ENCODE results near the gene DTX4.

DTX4 gene

DNA sequence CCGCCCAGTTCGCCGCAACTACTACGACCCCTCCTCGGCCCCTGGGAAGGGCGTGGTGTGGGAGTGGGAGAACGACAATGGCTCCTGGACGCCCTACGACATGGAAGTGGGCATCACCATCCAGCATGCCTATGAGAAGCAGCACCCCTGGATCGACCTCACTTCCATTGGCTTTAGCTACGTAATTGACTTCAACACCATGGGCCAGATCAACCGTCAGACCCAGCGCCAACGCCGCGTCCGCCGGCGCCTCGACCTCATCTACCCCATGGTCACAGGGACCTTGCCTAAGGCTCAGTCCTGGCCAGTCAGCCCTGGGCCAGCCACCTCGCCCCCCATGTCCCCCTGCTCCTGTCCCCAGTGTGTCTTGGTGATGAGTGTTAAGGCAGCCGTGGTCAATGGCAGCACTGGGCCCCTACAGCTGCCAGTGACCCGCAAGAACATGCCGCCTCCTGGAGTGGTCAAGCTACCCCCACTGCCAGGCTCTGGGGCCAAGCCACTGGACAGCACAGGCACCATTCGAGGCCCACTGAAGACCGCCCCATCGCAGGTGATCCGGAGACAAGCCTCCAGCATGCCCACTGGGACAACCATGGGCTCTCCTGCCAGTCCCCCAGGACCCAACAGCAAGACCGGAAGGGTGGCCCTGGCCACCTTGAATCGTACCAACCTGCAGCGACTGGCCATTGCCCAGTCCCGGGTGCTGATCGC, 10.0 kb downstream of the DTX4 start:
- Mint-ChIP-seq H3K4me1 (ENCODE audit: low read depth) (no peaks in the 10 kb centered on the region), H3K9me3 (ENCODE audit: low read depth) (no peaks in the 10 kb centered on the region), H3K4me3 (no peak overlapping the region), H3K27ac (no peak overlapping the region), H3K27me3 (no peaks in the 10 kb centered on the region), H3K36me3 (peaks cover 2% of the 10 kb centered on the region)

DNA sequence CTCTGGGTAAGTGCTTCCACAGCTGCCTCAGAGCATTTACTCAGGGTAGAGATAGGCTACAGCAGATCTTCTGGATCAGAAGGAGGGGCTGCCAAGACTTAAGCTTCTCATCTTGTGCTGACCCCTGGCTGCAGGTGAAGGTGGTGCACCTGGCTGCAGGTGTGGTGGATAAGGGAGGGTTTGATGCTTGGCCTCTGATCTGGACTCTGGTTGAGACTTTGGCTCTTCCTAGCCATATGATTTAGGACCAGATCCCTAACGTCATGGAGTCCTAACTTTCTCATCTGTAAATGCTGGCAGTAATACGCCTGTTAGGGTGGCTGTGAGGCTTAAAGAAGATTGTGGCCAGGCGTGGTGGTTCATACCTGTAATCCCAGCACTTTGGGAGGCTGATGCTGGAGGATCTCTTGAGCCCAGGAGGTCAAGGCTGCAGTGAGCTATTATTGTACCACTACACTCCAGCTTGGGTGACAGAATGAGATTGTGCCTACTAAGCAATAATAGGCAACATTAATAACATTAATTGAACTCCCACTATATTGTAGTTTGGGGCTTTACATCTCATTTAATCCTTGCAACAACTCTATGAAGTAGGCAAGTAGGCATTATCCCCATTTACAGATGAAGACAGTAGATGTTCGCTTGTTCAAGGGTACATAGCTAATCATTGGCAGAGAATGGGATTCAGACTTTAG, 10.7 kb downstream of the DTX4 start:
- Mint-ChIP-seq H3K9me3 (ENCODE audit: low read depth) (no peaks in the 10 kb centered on the region), H3K27me3 (peaks cover 3% of the 10 kb centered on the region), H3K27ac (no peak overlapping the region), H3K36me3 (peaks cover 2% of the 10 kb centered on the region), H3K4me3 (no peak overlapping the region), H3K4me1 (ENCODE audit: low read depth) (no peaks in the 10 kb centered on the region)

DNA sequence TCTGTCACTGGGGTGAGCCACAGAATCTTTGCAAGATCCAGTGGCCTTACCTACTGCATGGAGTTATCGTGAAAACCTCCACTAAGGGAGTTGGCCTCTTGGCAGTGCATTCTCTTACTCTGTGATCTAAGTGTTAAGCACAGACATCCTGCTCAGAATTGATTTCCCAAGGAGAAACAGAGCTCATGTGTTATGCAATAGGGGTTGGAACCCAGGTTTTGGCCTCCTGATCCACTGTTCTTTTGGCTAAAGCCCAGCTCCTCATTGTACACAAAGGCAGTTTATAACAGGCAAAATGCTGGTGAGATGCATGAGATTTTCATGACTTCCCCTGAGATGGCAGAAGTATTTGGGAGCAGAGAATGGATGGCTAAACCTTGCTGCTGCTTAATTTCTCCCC, 11.8 kb downstream of the DTX4 start:
- peaks cover 2% of the 10 kb centered on the region for H3K36me3 Mint-ChIP-seq
- H3K27ac Mint-ChIP-seq, result no peak overlapping the region
- peaks cover 3% of the 10 kb centered on the region for H3K27me3 Mint-ChIP-seq
- no peaks in the 10 kb centered on the region for H3K9me3 Mint-ChIP-seq (ENCODE audit: low read depth)
- H3K4me1 Mint-ChIP-seq (ENCODE audit: low read depth), result no peaks in the 10 kb centered on the region
- no peak overlapping the region for H3K4me3 Mint-ChIP-seq

DNA sequence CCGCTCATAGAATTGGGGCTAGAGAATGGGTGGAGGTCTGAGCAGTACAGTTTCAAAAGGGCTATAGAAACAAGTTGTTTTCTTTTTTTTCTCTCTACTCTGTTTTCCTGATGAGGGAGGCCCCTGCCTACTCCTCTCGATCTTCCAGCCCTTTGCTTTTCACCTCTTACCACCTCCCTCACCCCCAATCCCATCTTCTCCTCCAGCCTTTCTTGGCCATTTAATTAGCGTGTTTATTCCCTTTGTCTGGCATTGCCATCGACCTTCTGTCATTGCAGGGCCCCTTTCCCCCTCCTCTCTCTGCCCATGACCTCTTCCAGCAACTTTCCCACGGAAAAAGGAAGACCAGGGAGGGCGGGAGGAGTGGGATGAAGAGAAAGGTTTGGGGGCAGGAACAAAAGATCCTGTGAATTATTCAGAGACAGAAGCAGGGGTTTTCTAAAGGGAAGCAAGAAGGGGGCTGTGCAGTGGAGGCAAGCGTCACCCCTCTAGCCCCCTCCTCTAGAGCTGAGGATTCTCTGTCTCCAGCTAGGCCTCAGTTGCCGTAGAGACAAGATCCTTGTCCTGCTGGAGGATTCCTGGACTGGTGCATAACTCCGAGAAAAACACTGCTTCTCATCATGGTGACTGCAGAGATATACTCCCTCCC, 12.9 kb downstream of the DTX4 start:
- no peak overlapping the region for H3K27ac Mint-ChIP-seq
- H3K4me3 Mint-ChIP-seq, result no peak overlapping the region
- H3K9me3 Mint-ChIP-seq (ENCODE audit: low read depth), result no peaks in the 10 kb centered on the region
- peaks cover 2% of the 10 kb centered on the region for H3K36me3 Mint-ChIP-seq
- peaks cover 3% of the 10 kb centered on the region for H3K27me3 Mint-ChIP-seq
- H3K4me1 Mint-ChIP-seq (ENCODE audit: low read depth), result no peaks in the 10 kb centered on the region

DNA sequence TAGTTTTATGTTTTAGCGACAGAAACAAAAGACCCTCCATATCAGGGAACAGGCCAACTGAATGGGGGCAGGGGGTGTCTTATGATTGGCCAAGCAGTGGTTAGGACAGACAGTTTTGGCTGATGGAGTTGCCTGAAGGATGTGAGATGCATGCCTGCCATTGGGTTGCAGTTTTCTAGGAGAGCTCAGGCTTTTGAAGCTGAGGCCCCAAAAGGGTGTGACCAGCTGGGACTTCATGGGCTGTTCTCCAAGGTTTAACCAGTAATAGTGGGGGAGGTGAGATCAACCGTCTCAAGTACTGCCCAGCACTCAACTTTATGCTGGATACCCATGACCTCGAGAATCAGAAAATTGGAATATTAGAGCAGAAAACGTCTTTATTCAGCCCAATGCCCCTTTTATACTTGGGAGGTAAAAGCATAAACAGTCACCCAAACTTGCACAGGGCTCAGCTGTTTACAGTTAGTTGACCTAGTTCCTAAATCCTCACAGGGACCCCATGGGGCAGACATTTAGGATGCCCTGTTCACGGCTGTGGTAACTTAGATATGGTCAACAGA, 13.5 kb downstream of the DTX4 start:
- Mint-ChIP-seq H3K27me3 (peaks cover 3% of the 10 kb centered on the region), H3K27ac (no peak overlapping the region), H3K4me3 (no peak overlapping the region), H3K36me3 (peaks cover 2% of the 10 kb centered on the region), H3K4me1 (ENCODE audit: low read depth) (no peaks in the 10 kb centered on the region), H3K9me3 (ENCODE audit: low read depth) (no peaks in the 10 kb centered on the region)

DNA sequence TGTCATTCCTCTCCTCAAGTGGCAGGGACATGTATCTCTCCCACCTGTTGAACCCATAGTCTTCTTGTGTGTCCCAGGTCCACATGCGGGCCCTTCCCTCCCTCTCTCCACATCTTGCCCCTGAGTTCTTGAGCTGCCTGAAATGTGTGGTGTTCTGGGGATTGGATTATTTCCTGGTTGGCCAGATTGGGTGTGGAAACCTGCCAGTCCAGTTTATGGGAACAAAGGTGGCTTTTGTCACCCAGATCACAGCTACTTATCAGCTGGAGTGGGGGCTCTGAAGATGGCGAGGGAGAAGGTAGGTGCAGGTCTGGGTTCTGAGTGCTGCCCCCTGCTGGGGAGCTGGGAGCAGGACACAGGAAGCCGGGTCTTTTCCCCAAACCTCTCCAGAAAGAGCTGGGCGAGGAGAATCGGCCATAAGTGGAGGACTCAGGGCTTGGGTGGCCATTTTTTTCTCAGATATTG, 14.2 kb downstream of the DTX4 start:
- Mint-ChIP-seq H3K4me1 (ENCODE audit: low read depth) (peaks cover 2% of the 10 kb centered on the region), H3K9me3 (ENCODE audit: low read depth) (no peaks in the 10 kb centered on the region), H3K36me3 (peaks cover 2% of the 10 kb centered on the region), H3K27ac (no peak overlapping the region), H3K4me3 (no peak overlapping the region), H3K27me3 (peaks cover 3% of the 10 kb centered on the region)

DNA sequence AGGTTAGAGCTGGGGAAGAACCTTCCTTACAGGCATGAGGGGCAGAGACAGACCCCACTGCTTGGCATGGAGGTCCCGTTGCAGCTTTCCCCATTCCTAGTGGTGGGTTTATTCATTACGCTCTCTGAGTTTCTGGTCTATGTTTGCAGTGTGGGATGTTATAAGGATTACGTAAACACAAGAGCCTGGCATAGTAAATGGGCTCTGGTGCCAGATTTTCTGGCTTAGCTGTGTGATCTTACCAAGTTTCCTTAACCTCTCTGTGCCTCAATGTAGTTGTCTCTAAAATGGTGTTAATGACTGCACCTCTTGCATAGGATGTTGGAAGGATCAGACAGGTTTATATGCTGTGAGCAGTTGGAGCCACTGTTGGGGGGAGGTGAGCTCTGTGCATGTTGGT, 15.1 kb downstream of the DTX4 start:
- Mint-ChIP-seq H3K27ac (no peak overlapping the region), H3K4me3 (no peak overlapping the region), H3K9me3 (ENCODE audit: low read depth) (no peaks in the 10 kb centered on the region), H3K36me3 (peaks cover 2% of the 10 kb centered on the region), H3K27me3 (peaks cover 3% of the 10 kb centered on the region), H3K4me1 (ENCODE audit: low read depth) (peaks cover 2% of the 10 kb centered on the region)

DNA sequence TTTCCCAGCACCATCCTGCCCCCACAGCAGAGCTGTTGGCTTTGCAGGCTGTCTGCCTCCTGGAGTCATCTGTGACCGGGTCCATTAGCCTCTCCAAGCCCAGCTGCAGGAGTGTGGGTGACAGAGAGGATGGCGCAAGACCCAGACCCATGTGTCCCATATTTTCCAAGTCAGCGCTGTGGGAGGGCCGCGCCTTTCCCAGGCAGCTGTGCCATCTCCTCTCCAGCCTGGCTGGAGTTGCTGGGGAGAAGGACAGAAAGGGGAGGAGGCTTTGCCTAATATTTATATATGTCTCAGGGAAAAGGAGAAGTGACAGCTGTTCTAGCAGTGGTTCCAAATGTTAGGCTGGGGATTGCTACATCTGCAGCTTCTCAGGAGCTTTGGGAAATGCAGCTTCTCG, 15.7 kb downstream of the DTX4 start:
- Mint-ChIP-seq H3K4me1 (ENCODE audit: low read depth) (peaks cover 2% of the 10 kb centered on the region), H3K9me3 (ENCODE audit: low read depth) (no peaks in the 10 kb centered on the region)

DNA sequence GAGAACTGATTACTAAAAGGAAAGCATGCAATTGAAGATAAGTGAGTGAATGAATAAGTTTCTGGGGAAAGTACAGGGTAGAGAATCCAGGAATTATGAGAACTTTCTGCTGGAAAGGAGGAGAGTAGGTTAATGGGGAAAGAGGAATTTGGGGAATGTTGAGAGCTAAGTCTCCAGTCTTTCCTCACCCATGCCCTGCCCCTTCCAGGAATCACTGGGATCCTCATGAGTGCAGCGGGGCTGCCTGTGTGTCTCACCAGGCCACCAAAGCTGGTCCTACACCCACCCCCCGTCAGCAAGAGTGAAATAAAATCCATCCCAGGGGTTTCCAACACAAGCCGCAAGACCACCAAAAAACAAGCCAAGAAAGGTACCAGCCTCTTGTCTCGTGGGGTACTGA, 17.0 kb downstream of the DTX4 start:
- no peaks in the 10 kb centered on the region for H3K9me3 Mint-ChIP-seq (ENCODE audit: low read depth)
- H3K27me3 Mint-ChIP-seq, result peaks cover 3% of the 10 kb centered on the region
- H3K4me1 Mint-ChIP-seq (ENCODE audit: low read depth), result peaks cover 2% of the 10 kb centered on the region
- H3K27ac Mint-ChIP-seq, result no peak overlapping the region
- H3K36me3 Mint-ChIP-seq, result peaks cover 4% of the 10 kb centered on the region
- H3K4me3 Mint-ChIP-seq, result no peak overlapping the region

More for the DNA sequence above, 15.7 kb downstream of the DTX4 start:
- Mint-ChIP-seq H3K36me3 (peaks cover under 1% of the 10 kb centered on the region), H3K27ac (no peak overlapping the region), H3K4me3 (no peak overlapping the region), H3K27me3 (peaks cover 3% of the 10 kb centered on the region)

DNA sequence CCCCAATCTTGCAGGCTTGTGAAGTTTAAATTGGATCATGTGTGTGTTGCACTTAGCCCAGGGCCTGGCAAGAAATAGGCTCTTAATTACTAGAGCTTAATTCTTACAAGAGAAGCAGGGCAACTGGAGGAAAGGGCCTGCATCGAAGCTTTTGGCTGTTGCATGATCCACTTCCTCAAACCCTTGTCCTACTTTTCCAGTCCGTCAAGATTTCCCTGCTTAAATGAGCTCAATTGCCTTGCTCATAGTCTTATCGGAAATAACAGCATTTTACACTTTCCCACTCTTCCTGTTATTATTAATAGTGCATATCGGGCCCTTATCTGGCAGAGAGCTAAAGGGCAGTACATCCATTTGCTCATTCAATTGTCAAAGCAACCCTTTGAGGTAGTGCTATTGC, 18.1 kb downstream of the DTX4 start:
- H3K9me3 Mint-ChIP-seq (ENCODE audit: low read depth), result no peaks in the 10 kb centered on the region
- peaks cover 2% of the 10 kb centered on the region for H3K4me1 Mint-ChIP-seq (ENCODE audit: low read depth)
- H3K4me3 Mint-ChIP-seq, result no peak overlapping the region
- no peak overlapping the region for H3K27ac Mint-ChIP-seq
- H3K27me3 Mint-ChIP-seq, result peaks cover 3% of the 10 kb centered on the region
- peaks cover 4% of the 10 kb centered on the region for H3K36me3 Mint-ChIP-seq

DNA sequence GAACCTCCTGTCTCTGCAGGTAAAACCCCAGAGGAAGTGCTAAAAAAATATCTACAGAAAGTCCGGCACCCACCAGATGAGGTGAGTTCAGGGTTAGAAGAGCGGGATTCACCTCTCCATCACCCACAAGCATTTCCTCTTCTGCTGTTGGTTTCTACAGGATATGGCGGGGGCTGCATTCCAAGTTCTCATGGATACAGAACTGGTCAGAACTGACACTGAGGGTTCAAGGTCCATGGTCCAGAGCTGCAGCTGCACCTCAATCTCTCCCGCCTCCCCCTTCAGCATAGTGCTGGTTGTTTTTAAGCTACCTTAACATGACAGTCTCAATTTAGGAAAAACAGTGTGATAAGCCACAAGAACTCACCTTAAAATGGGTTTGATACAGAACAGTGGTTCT, 19.2 kb downstream of the DTX4 start:
- Mint-ChIP-seq H3K4me1 (ENCODE audit: low read depth) (peaks cover 2% of the 10 kb centered on the region), H3K27ac (no peak overlapping the region), H3K27me3 (peaks cover 3% of the 10 kb centered on the region), H3K36me3 (peaks cover 7% of the 10 kb centered on the region), H3K4me3 (no peak overlapping the region), H3K9me3 (ENCODE audit: low read depth) (no peaks in the 10 kb centered on the region)

DNA sequence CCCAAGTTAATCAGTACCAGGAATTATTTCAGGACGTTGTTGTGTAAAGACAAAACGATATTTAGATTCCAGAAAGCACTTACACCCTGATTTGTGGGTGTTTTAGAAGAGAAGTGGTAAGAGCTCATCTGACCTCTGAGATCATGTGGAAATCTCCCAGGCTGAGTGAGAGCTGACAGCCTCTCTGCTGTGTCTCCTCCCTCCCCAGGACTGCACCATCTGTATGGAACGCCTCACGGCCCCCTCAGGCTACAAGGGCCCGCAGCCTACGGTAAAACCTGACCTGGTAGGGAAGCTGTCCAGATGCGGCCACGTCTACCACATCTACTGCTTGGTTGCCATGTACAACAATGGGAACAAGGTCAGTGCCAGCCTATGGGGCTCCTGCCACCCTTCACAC, 20.0 kb downstream of the DTX4 start:
- peaks cover 2% of the 10 kb centered on the region for H3K4me1 Mint-ChIP-seq (ENCODE audit: low read depth)
- no peak overlapping the region for H3K4me3 Mint-ChIP-seq
- peaks cover 7% of the 10 kb centered on the region for H3K36me3 Mint-ChIP-seq
- no peaks in the 10 kb centered on the region for H3K9me3 Mint-ChIP-seq (ENCODE audit: low read depth)
- H3K27ac Mint-ChIP-seq, result no peak overlapping the region
- H3K27me3 Mint-ChIP-seq, result peaks cover 3% of the 10 kb centered on the region

DNA sequence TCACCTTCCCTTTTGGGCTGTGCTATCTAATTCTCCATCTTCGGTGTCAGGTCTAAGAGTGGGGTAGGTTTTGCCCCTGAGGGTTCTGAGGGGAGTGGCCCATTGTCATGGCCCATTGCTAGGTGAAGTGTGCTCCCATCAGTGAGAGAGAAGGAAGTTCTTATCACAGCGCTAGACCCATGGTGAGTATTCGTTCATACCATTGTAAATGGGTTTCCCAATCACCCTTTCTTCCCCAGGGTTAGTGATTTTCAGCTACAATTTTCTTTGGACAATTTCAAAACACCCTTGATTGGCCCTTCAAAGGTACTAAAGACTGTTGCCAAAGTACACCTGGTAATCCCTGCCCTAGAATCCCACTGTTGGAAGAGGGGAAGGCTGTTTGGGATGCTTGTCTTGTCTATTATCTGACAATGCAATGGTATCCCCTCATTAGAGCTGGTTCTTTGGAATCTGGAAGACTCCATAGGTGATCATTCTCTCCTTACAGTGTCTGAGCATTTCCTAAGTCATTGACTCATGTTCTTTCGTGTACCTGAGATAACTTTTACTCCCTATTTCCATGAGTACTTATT, 20.6 kb downstream of the DTX4 start:
- Mint-ChIP-seq H3K9me3 (ENCODE audit: low read depth) (no peaks in the 10 kb centered on the region), H3K27ac (no peak overlapping the region), H3K4me1 (ENCODE audit: low read depth) (peaks cover 2% of the 10 kb centered on the region), H3K36me3 (peaks cover 9% of the 10 kb centered on the region), H3K4me3 (no peak overlapping the region), H3K27me3 (no peaks in the 10 kb centered on the region)

DNA sequence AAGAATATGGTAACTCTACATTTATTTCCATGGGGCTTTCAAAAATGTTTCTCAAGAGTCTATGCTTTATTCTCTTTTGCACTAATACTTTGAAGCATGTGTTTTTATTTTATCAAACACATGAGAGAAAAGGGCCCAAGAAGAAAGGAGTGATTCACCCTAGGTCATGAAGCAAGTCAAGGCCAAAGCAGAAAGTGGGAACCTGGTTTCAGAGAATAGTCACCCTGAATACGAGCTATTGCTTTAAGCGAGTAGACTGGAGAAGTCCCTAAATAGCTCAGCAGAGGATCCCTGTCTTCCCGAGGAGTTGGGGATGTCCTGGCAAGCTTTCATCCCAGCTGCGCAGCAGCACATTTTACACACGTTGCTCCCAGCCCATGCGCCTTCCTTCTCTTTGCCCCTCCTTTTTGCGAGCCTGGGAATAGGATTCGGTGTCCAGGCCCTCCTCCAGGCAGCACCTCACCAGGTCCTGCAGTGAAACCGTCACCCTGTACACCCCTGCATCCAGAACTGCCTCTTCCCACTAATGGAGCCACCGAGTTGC, 21.7 kb downstream of the DTX4 start:
- Mint-ChIP-seq H3K36me3 (peaks cover 9% of the 10 kb centered on the region), H3K4me3 (no peak overlapping the region), H3K4me1 (ENCODE audit: low read depth) (peaks cover 2% of the 10 kb centered on the region), H3K27me3 (no peaks in the 10 kb centered on the region), H3K9me3 (ENCODE audit: low read depth) (no peaks in the 10 kb centered on the region), H3K27ac (no peak overlapping the region)

DNA sequence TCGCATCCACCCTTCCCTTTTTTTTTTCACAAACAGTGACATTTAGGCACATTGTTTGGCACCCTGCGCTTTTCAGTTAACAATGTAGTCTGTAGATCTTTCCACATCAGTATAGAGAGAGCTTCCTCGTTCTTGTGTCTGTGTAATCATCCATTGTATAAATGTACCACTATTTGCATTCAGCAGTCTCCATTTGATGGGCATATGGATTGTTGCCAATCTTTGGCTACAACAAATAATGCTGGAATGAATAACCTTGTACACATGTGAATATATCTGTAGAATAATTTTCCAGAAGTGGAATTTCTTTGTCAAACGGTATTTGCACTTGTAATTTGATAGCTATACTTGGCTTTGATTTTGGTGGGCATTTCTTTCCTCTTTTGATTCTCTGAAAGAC, 23.7 kb downstream of the DTX4 start:
- H3K4me1 Mint-ChIP-seq (ENCODE audit: low read depth), result peaks cover 14% of the 10 kb centered on the region
- no peak overlapping the region for H3K4me3 Mint-ChIP-seq
- H3K27me3 Mint-ChIP-seq, result no peaks in the 10 kb centered on the region
- peaks cover 9% of the 10 kb centered on the region for H3K36me3 Mint-ChIP-seq
- no peak overlapping the region for H3K27ac Mint-ChIP-seq
- no peaks in the 10 kb centered on the region for H3K9me3 Mint-ChIP-seq (ENCODE audit: low read depth)
